Stomach (tissue), 9 donors: ENCODE measurements around the gene CST4. TPM values are rescaled to one million over a fixed set of nuclear protein-coding genes. Genes with fewer than 3 reads are reported as not detected.

ENCODE experiments used
- DNase-seq, 2 donors: peaks; one replicate each; pipeline versions ENCODE4 v3.0.0 to v3.0.0-alpha.2; 2013 to 2019
- H3K27ac ChIP-seq, 5 donors: fragments of 200-600 bp in 4 of 5; sonication (generic) in 4 of 5; one replicate each; pipeline ENCODE4 v1.5.1; 2013 to 2019; ENCODE audit warnings: mild to moderate bottlenecking in 1 of 5, moderate library complexity in 1 of 5
- H3K27me3 ChIP-seq, 3 donors: fragments of 200-600 bp; sonication (generic); one replicate each; pipeline ENCODE4 v1.5.1; 2017 to 2019; ENCODE audit warnings: mixed run types in 1 of 3
- H3K36me3 ChIP-seq, 4 donors: fragments of 200-600 bp; sonication (generic); 1 replicate in 3 of 4; 2 replicates in 1 of 4; pipeline ENCODE4 v1.5.1; 2016 to 2019
- H3K4me1 ChIP-seq, 4 donors: fragments of 200-600 bp; sonication (generic); one replicate each; pipeline ENCODE4 v1.5.1; 2016 to 2019
- H3K4me3 ChIP-seq, 4 donors: fragments of 200-600 bp; sonication (generic) in 3 of 4; one replicate each; pipeline ENCODE4 v1.5.1; 2016 to 2019; ENCODE audit warnings: mild to moderate bottlenecking in 1 of 4
- H3K9me3 ChIP-seq, 4 donors: fragments of 200-600 bp; sonication (generic); one replicate each; pipeline ENCODE4 v1.5.1; 2016 to 2019
- EP300 ChIP-seq: sonication (generic); formaldehyde crosslinking; IDR thresholded peaks from one replicate; pipeline ENCODE4 v1.6.1; 2017; ENCODE audit warnings: antibody characterized with exemption
- POLR2A ChIP-seq, 4 donors: fragments of 450-650 bp; IDR thresholded peaks; one replicate each; pipeline ENCODE4 v1.6.1; 2016; ENCODE audit warnings: antibody characterized with exemption in 4 of 4, control low read depth in 2 of 4, mild to moderate bottlenecking in 1 of 4, moderate library complexity in 1 of 4
- POLR2AphosphoS5 ChIP-seq, 3 donors: sonication (generic); formaldehyde crosslinking; IDR thresholded peaks; one replicate each; pipeline ENCODE4 v1.6.1; 2016; ENCODE audit warnings: antibody characterized with exemption in 3 of 3
- WGBS, 5 donors: extraction: QIAGEN DNeasy Blood & Tissue Kit in 3 of 5; methylation state at CpG; one replicate each; pipeline versions ENCODE4 v1.1.5 to v1.1.7; 2013 to 2018; 5-methylcytosine and 5-hydroxymethylcytosine counted together
- intact Hi-C: fragments of 100-400 bp; cut with DNase I; formaldehyde crosslinking; loops from one replicate; pipeline ENCODE4 v1.15.1; 2023; ENCODE audit warnings: low total_unique reads
- polyA plus RNA-seq, 3 donors: library from polyadenylated mRNA; stranded (reverse); fragments of 200-250 nt; gene quantifications; one replicate each; pipeline ENCODE4 v1.2.3, GENCODE V29; 2013
- total RNA-seq, 5 donors: library from RNA; depleted of rRNA; stranded (reverse); fragments of >200 nt; gene quantifications; one replicate each; pipeline versions ENCODE4 v1.1.0 to v1.2.3, GENCODE V29; 2014 to 2016
- TF ChIP-seq, protein P1 (sequence below), 7 experiments: fragments of 450-650 bp in 4 of 7; fragments of 200-600 bp in 3 of 7; sonication (generic) in 3 of 7; IDR thresholded peaks; one replicate each; pipeline ENCODE4 v1.5.1; 2016 to 2019; ENCODE audit warnings: antibody characterized with exemption in 7 of 7, control low read depth in 2 of 7, mild to moderate bottlenecking in 1 of 7
- donor health status: healthy with polysubstance abuse.
- donor health status: Bipolar disorder and iron deficiency.
- donor health status: healthy.

The CST4 gene
- total and polyA plus RNA-seq, 8 donors, result not detected

DNA sequence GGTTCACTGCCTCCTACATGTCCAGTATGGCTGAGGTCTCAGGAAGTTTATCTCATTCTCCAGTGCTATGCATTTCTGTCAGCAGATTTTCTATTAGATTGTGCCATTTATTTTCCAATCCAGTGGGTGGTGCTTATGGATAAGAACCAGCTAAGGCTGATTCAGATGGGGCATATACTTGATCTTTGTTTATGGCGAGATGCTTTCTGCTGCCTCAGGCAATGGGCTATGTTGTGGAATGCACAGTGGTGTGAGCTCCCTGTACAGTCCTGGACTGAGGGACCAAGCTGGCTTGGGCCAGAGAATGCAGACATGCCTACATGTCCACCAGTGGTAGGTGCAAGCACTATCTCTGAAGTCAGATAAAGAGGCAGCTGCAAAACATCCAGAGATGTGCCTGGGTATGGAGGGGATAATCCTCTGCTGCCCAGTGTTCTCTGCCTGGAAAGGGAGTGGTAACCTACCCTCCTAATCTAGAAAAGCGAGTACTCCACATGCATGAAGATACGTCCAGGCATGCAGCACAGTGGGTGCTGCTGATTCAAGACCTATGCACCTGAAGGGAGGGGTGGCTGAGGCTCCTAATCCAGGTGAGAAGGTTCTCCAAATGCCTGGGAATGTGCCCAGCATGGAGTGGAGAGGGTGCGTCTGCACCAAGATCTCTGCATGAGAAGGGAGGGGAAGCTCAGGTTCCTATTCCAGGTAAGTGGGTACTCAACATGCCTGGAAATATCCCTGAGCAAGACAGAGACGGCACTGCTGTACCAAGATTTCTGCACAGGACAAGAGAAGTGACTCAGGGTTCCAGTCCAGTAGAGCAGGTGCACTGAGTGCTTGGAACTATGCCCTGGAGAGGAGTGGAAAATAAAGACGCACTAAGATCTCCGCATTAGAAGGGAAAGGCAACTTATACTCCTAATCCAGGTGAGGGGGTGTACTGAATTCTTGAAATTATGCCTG is 9.4 kb downstream of the CST4 start:
- H3K27ac ChIP-seq, result no peak overlapping the region
- H3K4me3 ChIP-seq, result no peak overlapping the region
- intact Hi-C loops, result no loop called here
- WGBS, 5 donors, result 83 to 91% (median 89%) methylated on average over 7 of the region's 7 CpGs
- peaks cover 0 to 13% (median 0%) of the 10 kb centered on the region in 3 donors for H3K27me3 ChIP-seq
- no peaks in the 10 kb centered on the region for H3K36me3 ChIP-seq
- no peaks in the 10 kb centered on the region for H3K9me3 ChIP-seq
- H3K4me1 ChIP-seq, result no peaks in the 10 kb centered on the region
- TF ChIP-seq, protein P1, sequence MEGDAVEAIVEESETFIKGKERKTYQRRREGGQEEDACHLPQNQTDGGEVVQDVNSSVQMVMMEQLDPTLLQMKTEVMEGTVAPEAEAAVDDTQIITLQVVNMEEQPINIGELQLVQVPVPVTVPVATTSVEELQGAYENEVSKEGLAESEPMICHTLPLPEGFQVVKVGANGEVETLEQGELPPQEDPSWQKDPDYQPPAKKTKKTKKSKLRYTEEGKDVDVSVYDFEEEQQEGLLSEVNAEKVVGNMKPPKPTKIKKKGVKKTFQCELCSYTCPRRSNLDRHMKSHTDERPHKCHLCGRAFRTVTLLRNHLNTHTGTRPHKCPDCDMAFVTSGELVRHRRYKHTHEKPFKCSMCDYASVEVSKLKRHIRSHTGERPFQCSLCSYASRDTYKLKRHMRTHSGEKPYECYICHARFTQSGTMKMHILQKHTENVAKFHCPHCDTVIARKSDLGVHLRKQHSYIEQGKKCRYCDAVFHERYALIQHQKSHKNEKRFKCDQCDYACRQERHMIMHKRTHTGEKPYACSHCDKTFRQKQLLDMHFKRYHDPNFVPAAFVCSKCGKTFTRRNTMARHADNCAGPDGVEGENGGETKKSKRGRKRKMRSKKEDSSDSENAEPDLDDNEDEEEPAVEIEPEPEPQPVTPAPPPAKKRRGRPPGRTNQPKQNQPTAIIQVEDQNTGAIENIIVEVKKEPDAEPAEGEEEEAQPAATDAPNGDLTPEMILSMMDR (IDR thresholded peaks at IDR 0.05), result no peak
- TF ChIP-seq POLR2AphosphoS5 (IDR thresholded peaks at IDR 0.05) (no peak), EP300 (no peak), POLR2A (IDR thresholded peaks at IDR 0.05) (no peak)
- DNase-seq, result no peak

DNA sequence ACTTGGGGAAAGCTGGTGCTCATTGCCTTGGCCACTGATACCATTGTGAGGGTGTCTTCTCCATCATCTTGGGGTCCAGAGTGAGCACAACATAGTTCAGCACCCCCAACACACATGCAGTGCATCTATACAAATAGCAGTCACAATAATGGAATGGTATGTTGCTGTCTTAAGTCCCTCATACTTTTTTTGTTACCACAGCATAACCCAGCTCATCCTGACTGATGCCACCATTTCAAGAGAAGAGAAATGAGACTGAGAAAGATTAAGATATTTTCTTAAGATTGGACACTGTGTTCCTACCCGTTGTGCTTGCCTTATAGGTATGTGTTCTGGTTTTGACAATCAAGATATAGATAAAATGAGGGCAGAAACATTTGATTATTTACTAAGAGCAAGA is 15.6 kb downstream of the CST4 start:
- WGBS, 5 donors, result 35 to 53% (median 43%) methylated on average over 1 of the region's 1 CpG
- H3K4me1 ChIP-seq, result peaks cover 0 to 3% (median 0%) of the 10 kb centered on the region in 4 donors
- no peak for DNase-seq
- no peaks in the 10 kb centered on the region for H3K9me3 ChIP-seq
- intact Hi-C loops, result no loop called here
- TF ChIP-seq, protein P1 (IDR thresholded peaks at IDR 0.05), result no peak
- no peak for TF ChIP-seq POLR2A (IDR thresholded peaks at IDR 0.05)
- TF ChIP-seq POLR2AphosphoS5 (IDR thresholded peaks at IDR 0.05), result no peak
- no peak for TF ChIP-seq EP300
- no peaks in the 10 kb centered on the region for H3K36me3 ChIP-seq
- H3K27me3 ChIP-seq, result no peaks in the 10 kb centered on the region
- no peak overlapping the region for H3K27ac ChIP-seq
- no peak overlapping the region for H3K4me3 ChIP-seq

DNA sequence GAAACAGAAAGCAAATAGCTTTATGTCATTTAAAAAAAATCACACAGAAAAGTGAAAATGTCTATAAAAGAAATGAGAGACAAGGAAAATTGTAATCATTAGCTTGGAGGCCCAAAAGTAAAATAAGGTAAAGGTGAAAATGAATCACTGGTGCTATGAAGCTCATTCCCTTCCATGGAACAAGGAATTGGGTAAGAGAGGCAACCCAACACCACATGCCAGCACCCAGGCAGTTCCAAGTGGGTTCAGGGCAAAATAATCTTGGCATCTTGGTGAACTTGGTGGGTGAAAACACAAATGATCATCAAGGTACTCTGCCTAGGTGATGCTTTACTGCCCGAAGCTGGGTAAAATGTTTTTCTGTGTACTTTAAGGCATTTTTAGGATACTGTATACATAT is 16.7 kb downstream of the CST4 start:
- no peak overlapping the region for H3K27ac ChIP-seq
- no peak overlapping the region for H3K4me3 ChIP-seq
- no peak for DNase-seq
- H3K9me3 ChIP-seq, result no peaks in the 10 kb centered on the region
- peaks cover 0 to 3% (median 0%) of the 10 kb centered on the region in 4 donors for H3K4me1 ChIP-seq
- TF ChIP-seq POLR2A (IDR thresholded peaks at IDR 0.05), result no peak
- TF ChIP-seq POLR2AphosphoS5 (IDR thresholded peaks at IDR 0.05), result no peak
- TF ChIP-seq EP300, result no peak
- TF ChIP-seq, protein P1 (IDR thresholded peaks at IDR 0.05), result no peak
- intact Hi-C loops, result no loop called here
- 91 to 100% (median 100%) methylated on average over 1 of the region's 1 CpG for WGBS, 5 donors
- no peaks in the 10 kb centered on the region for H3K36me3 ChIP-seq
- no peaks in the 10 kb centered on the region for H3K27me3 ChIP-seq

DNA sequence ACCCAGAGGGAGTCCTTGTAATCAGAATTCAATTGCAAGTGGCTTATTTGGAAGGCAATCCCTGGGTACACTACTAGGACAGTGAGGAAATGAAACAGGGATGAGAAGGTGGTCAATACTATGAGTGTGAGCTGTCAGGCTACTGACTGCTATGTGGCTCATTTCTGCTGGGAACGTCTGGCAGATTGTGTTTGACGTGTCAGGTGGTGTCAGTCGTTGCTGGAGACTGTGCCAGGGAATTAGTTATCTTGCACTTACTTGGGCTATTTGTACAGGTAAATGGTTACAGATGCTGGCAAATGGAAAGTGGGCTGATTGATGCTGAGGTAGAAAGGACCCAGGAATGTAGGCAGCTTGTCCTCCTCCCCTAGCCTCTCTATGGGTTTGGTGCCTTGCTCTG is 17.4 kb downstream of the CST4 start:
- H3K27me3 ChIP-seq, result no peaks in the 10 kb centered on the region
- no peaks in the 10 kb centered on the region for H3K9me3 ChIP-seq
- no peaks in the 10 kb centered on the region for H3K36me3 ChIP-seq
- intact Hi-C loops, result no loop called here
- peaks cover 0 to 3% (median 0%) of the 10 kb centered on the region in 4 donors for H3K4me1 ChIP-seq
- no peak for TF ChIP-seq EP300
- TF ChIP-seq, protein P1 (IDR thresholded peaks at IDR 0.05), result no peak
- TF ChIP-seq POLR2AphosphoS5 (IDR thresholded peaks at IDR 0.05), result no peak
- no peak for TF ChIP-seq POLR2A (IDR thresholded peaks at IDR 0.05)
- no peak for DNase-seq
- no peak overlapping the region for H3K4me3 ChIP-seq
- WGBS, 5 donors, result 32 to 65% (median 59%) methylated on average over 3 of the region's 3 CpGs
- no peak overlapping the region for H3K27ac ChIP-seq
